H1 (cell line): ENCODE data around the gene BAZ1B. TPM values are rescaled to one million over a fixed set of nuclear protein-coding genes. Genes with fewer than 3 reads are reported as not detected.

Source experiments
- CTCF ChIA-PET: fragments of 300-600 bp; sonication (Branson Sonifier 250); formaldehyde crosslinking; loops from one replicate; lab custom pipeline; 2021; ENCODE audit not compliant: partially characterized antibody; lab: Charles Lee
- POLR2A ChIA-PET: fragments of 300-600 bp; sonication (Branson Sonifier 250); formaldehyde crosslinking; loops from one replicate; lab custom pipeline; 2021; ENCODE audit warnings: inconsistent platforms; ENCODE audit not compliant: partially characterized antibody; lab: Charles Lee
- DNase-seq, 2 experiments: peaks; one replicate each; pipeline versions ENCODE4 v3.0.0 to v3.0.0-alpha.2; 2010 to 2022; ENCODE audit warnings: low spot score in 2 of 2, low read depth in 1 of 2, mixed read lengths in 1 of 2
- FAIRE-seq: peaks from 2 replicates; lab custom pipeline; 2011; peaks lifted over from hg19 to GRCh38; lab: Jason Lieb, UNC
- H2AFZ ChIP-seq: 2 replicates; pipeline ENCODE4 v1.8.1; 2012; ENCODE audit warnings: low read length, inconsistent platforms
- H2AK5ac ChIP-seq: 2 replicates; pipeline ENCODE4 v1.6.1; 2013; ENCODE audit warnings: low read depth, low read length
- H2BK120ac ChIP-seq: replicated peaks from 2 replicates; pipeline ENCODE3; 2013; ENCODE audit warnings: low read depth, low read length, inconsistent platforms
- H2BK12ac ChIP-seq: 2 replicates; pipeline ENCODE4 v1.6.1; 2013; ENCODE audit warnings: low read depth, low read length
- H2BK15ac ChIP-seq: 2 replicates; pipeline ENCODE4 v1.6.1; 2013; ENCODE audit warnings: low read length
- H2BK20ac ChIP-seq: 2 replicates; pipeline ENCODE4 v1.6.1; 2013; ENCODE audit warnings: low read length
- H2BK5ac ChIP-seq: 2 replicates; pipeline ENCODE4 v1.6.1; 2013; ENCODE audit warnings: low read depth, low read length
- H3K14ac ChIP-seq: 2 replicates; pipeline ENCODE4 v1.6.1; 2013; ENCODE audit warnings: inconsistent platforms; ENCODE audit not compliant: insufficient read length
- H3K18ac ChIP-seq: 2 replicates; pipeline ENCODE4 v1.6.1; 2013; ENCODE audit warnings: low read length; ENCODE audit errors: extremely low read depth
- H3K23ac ChIP-seq: 2 replicates; pipeline ENCODE4 v1.6.1; 2013; ENCODE audit warnings: inconsistent platforms; ENCODE audit not compliant: insufficient read length
- H3K23me2 ChIP-seq: 2 replicates; pipeline ENCODE4 v1.6.1; 2013; ENCODE audit warnings: low read depth, low read length
- H3K27ac ChIP-seq: 2 replicates; pipeline ENCODE4 v1.6.1; 2011; ENCODE audit warnings: low read depth, low read length, inconsistent platforms
- H3K27me3 ChIP-seq, 4 experiments: replicated peaks in 1 of 4; 1 replicate in 1 of 4; 2 replicates in 3 of 4; pipeline versions ENCODE4 v1.6.1 to v1.8.1; 2011 to 2013; ENCODE audit warnings: low read length in 3 of 4, mild to moderate bottlenecking in 3 of 4, inconsistent platforms in 2 of 4, mixed read lengths in 2 of 4, moderate library complexity in 1 of 4; ENCODE audit not compliant: control insufficient read depth in 3 of 4, insufficient read depth in 3 of 4; ENCODE audit errors: extremely low read depth in 1 of 4
- H3K36me3 ChIP-seq, 4 experiments: 2 replicates each; pipeline versions ENCODE4 v1.6.1 to v1.8.1; 2011 to 2013; ENCODE audit warnings: mild to moderate bottlenecking in 4 of 4, low read length in 3 of 4, moderate library complexity in 2 of 4, control low read depth in 1 of 4, inconsistent platforms in 1 of 4; ENCODE audit not compliant: insufficient read depth in 4 of 4, control insufficient read depth in 2 of 4
- H3K4ac ChIP-seq: replicated peaks from 2 replicates; pipeline ENCODE3; 2013; ENCODE audit warnings: low read length, low read depth, mixed read lengths, inconsistent platforms; ENCODE audit not compliant: insufficient read length
- H3K4me1 ChIP-seq, 4 experiments: replicated peaks in 1 of 4; 1 replicate in 1 of 4; 2 replicates in 3 of 4; pipeline versions ENCODE4 v1.6.1 to v1.8.1; 2011 to 2013; ENCODE audit warnings: low read length in 3 of 4, inconsistent platforms in 2 of 4, mixed read lengths in 1 of 4; ENCODE audit not compliant: insufficient read depth in 4 of 4, control insufficient read depth in 3 of 4
- H3K4me2 ChIP-seq, 2 experiments: 2 replicates each; pipeline versions ENCODE4 v1.6.1 to v1.8.1; 2011 to 2013; ENCODE audit warnings: low read depth in 2 of 2, low read length in 2 of 2, control low read depth in 1 of 2, inconsistent platforms in 1 of 2, mild to moderate bottlenecking in 1 of 2; ENCODE audit not compliant: insufficient read depth in 1 of 2
- H3K4me3 ChIP-seq, 4 experiments: fragments of 200-600, 300-600 bp in 1 of 4; sonication (generic), shearing (Covaris generic), sonication (Bioruptor Twin) in 1 of 4; 2 replicates each; pipeline versions ENCODE4 v1.5.1 to v1.8.1; 2011 to 2016; ENCODE audit warnings: low read length in 4 of 4, low read depth in 3 of 4, control low read depth in 2 of 4, inconsistent platforms in 2 of 4, mild to moderate bottlenecking in 2 of 4, mixed read lengths in 1 of 4, moderate library complexity in 1 of 4; ENCODE audit not compliant: insufficient read depth in 2 of 4; ENCODE audit errors: extremely low read depth in 1 of 4
- H3K56ac ChIP-seq: replicated peaks from 2 replicates; pipeline ENCODE3; 2013; ENCODE audit warnings: low read depth, mild to moderate bottlenecking, mixed read lengths, low read length, inconsistent platforms; ENCODE audit not compliant: insufficient read length
- H3K79me1 ChIP-seq: 2 replicates; pipeline ENCODE4 v1.6.1; 2013; ENCODE audit warnings: low read depth, low read length, control low read depth
- H3K79me2 ChIP-seq, 2 experiments: 2 replicates each; pipeline versions ENCODE4 v1.6.1 to v1.8.1; 2012 to 2013; ENCODE audit warnings: low read length in 2 of 2, mild to moderate bottlenecking in 2 of 2, inconsistent platforms in 1 of 2; ENCODE audit not compliant: insufficient read depth in 2 of 2, control insufficient read depth in 1 of 2
- H3K9ac ChIP-seq, 4 experiments: replicated peaks in 1 of 4; 1 replicate in 1 of 4; 2 replicates in 3 of 4; pipeline versions ENCODE4 v1.6.1 to v1.8.1; 2011 to 2013; ENCODE audit warnings: low read depth in 3 of 4, low read length in 3 of 4, control low read depth in 2 of 4, mild to moderate bottlenecking in 2 of 4, moderate library complexity in 2 of 4, inconsistent platforms in 1 of 4; ENCODE audit errors: extremely low read depth in 1 of 4
- H3K9me3 ChIP-seq, 2 experiments: 2 replicates each; pipeline versions ENCODE4 v1.6.1 to v1.8.1; 2012 to 2013; ENCODE audit warnings: mild to moderate bottlenecking in 2 of 2, moderate library complexity in 2 of 2, control low read depth in 1 of 2, inconsistent platforms in 1 of 2, low read depth in 1 of 2, low read length in 1 of 2, mixed read lengths in 1 of 2; ENCODE audit not compliant: insufficient read depth in 2 of 2
- H4K20me1 ChIP-seq, 2 experiments: replicated peaks in 1 of 2; 2 replicates each; pipeline versions ENCODE3 to v1.8.1; 2011 to 2013; ENCODE audit warnings: inconsistent platforms in 2 of 2, low read length in 2 of 2, mild to moderate bottlenecking in 1 of 2; ENCODE audit not compliant: insufficient read depth in 2 of 2, control insufficient read depth in 1 of 2
- H4K5ac ChIP-seq: 2 replicates; pipeline ENCODE4 v1.6.1; 2013; ENCODE audit warnings: low read length, low read depth, mixed read lengths, inconsistent platforms; ENCODE audit not compliant: insufficient read length
- H4K8ac ChIP-seq: 2 replicates; pipeline ENCODE4 v1.8.0; 2013; ENCODE audit warnings: mild to moderate bottlenecking, moderate library complexity, low read length, inconsistent platforms; ENCODE audit not compliant: insufficient read depth; ENCODE audit errors: extremely low read depth
- H4K91ac ChIP-seq: replicated peaks from 2 replicates; pipeline ENCODE3; 2013; ENCODE audit warnings: low read length, mixed read lengths, inconsistent platforms; ENCODE audit not compliant: insufficient read length
- ASH2L ChIP-seq: fragments of 200-600, 300-600 bp; sonication (generic); IDR thresholded peaks from one replicate; pipeline ENCODE4 v1.7.1; 2017; ENCODE audit warnings: low read length
- BCL11A ChIP-seq, 2 experiments: IDR thresholded peaks; one replicate each; pipeline ENCODE4 v1.6.1; 2011; ENCODE audit warnings: low read depth in 2 of 2, low read length in 2 of 2, mild to moderate bottlenecking in 2 of 2
- CBX8 ChIP-seq: fragments of 300-800, 300-1000 bp; sonication (generic); IDR thresholded peaks from 2 replicates; pipeline ENCODE4 v1.7.1; 2016; ENCODE audit warnings: low read depth, low read length, borderline replicate concordance
- CHD2 ChIP-seq: IDR thresholded peaks from 2 replicates; pipeline ENCODE4 v1.6.1; 2012; ENCODE audit warnings: low read length, improper control_type of control experiment
- JUND ChIP-seq: IDR thresholded peaks from 2 replicates; pipeline ENCODE4 v1.6.1; 2011; ENCODE audit warnings: mild to moderate bottlenecking, improper control_type of control experiment, low read length
- MAFK ChIP-seq: IDR thresholded peaks from 2 replicates; pipeline ENCODE4 v1.6.1; 2012; ENCODE audit warnings: low read depth, mild to moderate bottlenecking, improper control_type of control experiment, low read length
- NANOG ChIP-seq: IDR thresholded peaks from 2 replicates; pipeline ENCODE4 v1.6.1; 2011; ENCODE audit warnings: low read length, low read depth, mild to moderate bottlenecking, inconsistent platforms; ENCODE audit not compliant: insufficient read depth, poor library complexity, severe bottlenecking
- PHF8 ChIP-seq: fragments of 200-600 bp; sonication (generic); conservative IDR thresholded peaks from 2 replicates; pipeline ENCODE4 v1.7.1; 2012; ENCODE audit warnings: low read depth, mild to moderate bottlenecking, inconsistent platforms, low read length, moderate library complexity
- POLR2A ChIP-seq, 2 experiments: IDR thresholded peaks; 1 replicate in 1 of 2; 2 replicates in 1 of 2; pipeline ENCODE4 v1.6.1; 2011; ENCODE audit warnings: low read depth in 2 of 2, low read length in 2 of 2, mild to moderate bottlenecking in 2 of 2; ENCODE audit errors: control extremely low read depth in 1 of 2
- RBBP5 ChIP-seq: IDR thresholded peaks from 2 replicates; pipeline ENCODE4 v1.7.1; 2012; ENCODE audit warnings: low read depth, mild to moderate bottlenecking, inconsistent platforms, low read length, moderate library complexity, borderline replicate concordance
- RNF2 ChIP-seq: fragments of 200-900, 300-1000 bp; sonication (generic); IDR thresholded peaks from 2 replicates; pipeline ENCODE4 v1.7.1; 2016; ENCODE audit warnings: borderline replicate concordance, low read depth, mild to moderate bottlenecking, antibody characterized with exemption, low read length; ENCODE audit not compliant: poor library complexity, severe bottlenecking; ENCODE audit errors: missing control alignments
- SRF ChIP-seq: IDR thresholded peaks from 2 replicates; pipeline ENCODE4 v1.6.1; 2011; ENCODE audit warnings: mild to moderate bottlenecking, low read depth, low read length, moderate library complexity
- WGBS, 2 experiments: shearing (Covaris generic) in 1 of 2; methylation state at CpG; one replicate each; pipeline versions ENCODE4 v1.1.6 to v1.1.7; 2013 to 2015; ENCODE audit warnings: low lambda C conversion rate in 2 of 2, mixed read lengths in 2 of 2, inconsistent platforms in 1 of 2, low coverage in 1 of 2, missing lambda C conversion rate in 1 of 2; ENCODE audit not compliant: insufficient replicate concordance in 2 of 2, insufficient coverage in 1 of 2, insufficient read length in 1 of 2; ENCODE audit errors: extremely low coverage in 1 of 2, missing lambda C conversion rate in 1 of 2; 5-methylcytosine and 5-hydroxymethylcytosine counted together
- polyA plus RNA-seq, 7 experiments: library from polyadenylated mRNA; depleted of rRNA in 3 of 7; stranded (reverse) in 5 of 7; unstranded in 2 of 7; fragments of >200 nt in 5 of 7; fragments of 200-250 nt in 2 of 7; gene quantifications; 1 replicate in 5 of 7; 2 replicates in 1 of 7; 4 replicates in 1 of 7; pipeline versions ENCODE4 v1.2.1 to v1.2.3, GENCODE V29; 2011 to 2013; ENCODE audit warnings: missing spikeins in 2 of 7, mixed read lengths in 2 of 7
- total RNA-seq: library from RNA; stranded (reverse); fragmentation: NEBNext Ultra II Directional; extraction: Animal tissue kit (Norgen Biotek cat#: 25700); gene quantifications from 2 replicates; pipeline ENCODE4 v1.2.1, GENCODE V29; 2021
- TF ChIP-seq, protein P1 (sequence below): IDR thresholded peaks from 2 replicates; pipeline ENCODE4 v1.6.1; 2012; ENCODE audit warnings: inconsistent platforms

Gene BAZ1B
- total and polyA plus RNA-seq, 2 of the 8 experiments (the other 6 are each of a cell fraction or from before 2014, with no cell fraction given): 21.0 to 86.8 TPM

DNA sequence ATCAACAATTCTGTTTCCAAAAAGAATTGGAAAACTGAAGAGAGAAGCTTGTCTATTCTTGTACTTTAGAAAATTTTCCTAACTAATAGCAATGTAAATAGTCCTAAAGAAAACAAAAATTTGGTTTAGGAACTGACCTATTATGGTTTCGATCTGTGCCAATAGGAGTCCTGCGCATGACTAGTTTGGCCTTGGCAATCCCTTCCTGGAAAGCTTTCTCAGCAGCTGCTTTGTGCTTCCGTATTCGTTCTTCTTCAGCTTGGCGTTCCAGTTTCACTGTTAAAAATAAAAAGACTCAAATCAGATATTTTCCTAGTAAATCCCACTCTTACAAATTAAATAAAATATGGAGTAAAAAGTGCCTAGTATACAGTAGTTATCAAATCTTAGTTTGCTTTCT is 51.9 kb downstream of the BAZ1B start:
- Histone ChIP-seq H3K4ac (no peak overlapping the region), H4K91ac (no peak overlapping the region), H2BK20ac (no peak overlapping the region), H2BK12ac (no peak overlapping the region), H4K5ac (no peak overlapping the region), H4K20me1 (no peaks in the 10 kb centered on the region), H2BK15ac (no peak overlapping the region), H3K23ac (no peak overlapping the region), H3K56ac (no peak overlapping the region), H3K9me3 (no peaks in the 10 kb centered on the region), H3K18ac (no peak overlapping the region), H3K9ac (no peak overlapping the region), H3K14ac (no peak overlapping the region), H2AFZ (no peak overlapping the region), H3K36me3 (peaks cover 18 to 70% (median 44%) of the 10 kb centered on the region in 4 experiments), H3K4me2 (no peak overlapping the region), H3K79me2 (peaks cover 0 to 29% of the 10 kb centered on the region in 2 experiments; a peak in 2 of 4 replicates), H4K8ac (no peak overlapping the region), H2AK5ac (no peak overlapping the region), H2BK120ac (no peak overlapping the region), H3K79me1 (no peaks in the 10 kb centered on the region), H3K4me1 (no peaks in the 10 kb centered on the region), H3K4me3 (no peak overlapping the region), H3K27ac (no peak overlapping the region), H3K27me3 (no peaks in the 10 kb centered on the region), H2BK5ac (no peak overlapping the region), H3K23me2 (no peaks in the 10 kb centered on the region)
- no peak for FAIRE-seq
- TF ChIP-seq SRF: no peak
- TF ChIP-seq, protein P1, sequence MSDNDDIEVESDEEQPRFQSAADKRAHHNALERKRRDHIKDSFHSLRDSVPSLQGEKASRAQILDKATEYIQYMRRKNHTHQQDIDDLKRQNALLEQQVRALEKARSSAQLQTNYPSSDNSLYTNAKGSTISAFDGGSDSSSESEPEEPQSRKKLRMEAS: no peak
- TF ChIP-seq JUND: no peak
- TF ChIP-seq MAFK: no peak
- TF ChIP-seq RBBP5: no peak
- TF ChIP-seq ASH2L: no peak
- TF ChIP-seq POLR2A (IDR thresholded peaks at IDR 0.05; ENCODE audit: control extremely low read depth in 1 of 2, low read depth in 2 of 2, low read length in 2 of 2): no peak
- no peak for TF ChIP-seq NANOG
- TF ChIP-seq CBX8: no peak
- TF ChIP-seq BCL11A (IDR thresholded peaks at IDR 0.05; ENCODE audit: low read depth in 2 of 2, low read length in 2 of 2): no peak
- TF ChIP-seq RNF2: no peak
- no peak for TF ChIP-seq PHF8
- no peak for TF ChIP-seq CHD2
- 96% methylated on average over 5 of the region's 5 CpGs; no CpG with 5 or more reads in 1 of the 2 experiments for WGBS, 2 experiments
- ChIA-PET CTCF (interaction anchor here (0.7 kb wide), 1 partner anchor 19 kb away, joined by 3 read pairs; no protein-coding TSS in a partner anchor), POLR2A (no interaction called here)
- no peak for DNase-seq
